T-helper 1 cell (primary cell): Measurements from ENCODE around the gene COL4A5.
"Not testable (repeated sequence)": the region's sequence is repeated elsewhere in the genome, so short reads cannot be mapped to it uniquely, and the experiment has no call there.

Experiments
- DNase-seq, 5 donors: peaks; one replicate each; pipeline ENCODE4 v3.0.0-alpha.2; 2012 to 2020
- total RNA-seq, 4 donors: gene quantifications; one replicate each; lab custom pipeline; 2026; lab: John Stamatoyannopoulos, UW

The COL4A5 gene
- total RNA-seq: 0 to 0.08 (median 0) reads per million in 4 donors

DNA sequence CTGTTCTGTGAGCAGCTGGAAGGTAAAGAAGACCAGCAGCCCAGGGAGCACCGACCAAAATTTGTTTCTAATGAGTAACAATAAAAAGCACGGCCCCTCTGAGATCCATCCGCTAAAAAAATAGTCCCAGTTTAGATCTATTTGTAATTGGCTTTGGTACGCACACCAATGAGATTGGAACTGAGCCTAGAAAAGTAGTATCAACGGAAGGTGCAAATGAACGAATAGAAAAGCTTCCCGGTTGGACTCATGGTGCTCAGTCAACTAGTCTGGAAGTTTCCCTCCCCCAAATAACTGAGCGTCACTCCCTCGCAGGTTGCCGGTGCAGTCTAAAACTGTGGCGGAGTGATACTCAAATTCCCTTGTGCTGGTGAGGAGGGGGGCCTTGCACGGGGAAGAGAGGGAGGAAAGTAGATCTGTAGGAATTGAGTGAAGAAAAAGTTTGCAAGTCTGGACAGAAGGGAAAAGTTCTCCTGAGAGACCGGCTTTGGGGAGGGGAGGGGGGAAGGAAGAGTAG, at the start of gene COL4A5:
Gene COL4A5 (plus strand): TSS at position 413 of the 517 bp plus-strand sequence. CDS start 288 bp downstream, outside the sequence.
- no peak for DNase-seq

DNA sequence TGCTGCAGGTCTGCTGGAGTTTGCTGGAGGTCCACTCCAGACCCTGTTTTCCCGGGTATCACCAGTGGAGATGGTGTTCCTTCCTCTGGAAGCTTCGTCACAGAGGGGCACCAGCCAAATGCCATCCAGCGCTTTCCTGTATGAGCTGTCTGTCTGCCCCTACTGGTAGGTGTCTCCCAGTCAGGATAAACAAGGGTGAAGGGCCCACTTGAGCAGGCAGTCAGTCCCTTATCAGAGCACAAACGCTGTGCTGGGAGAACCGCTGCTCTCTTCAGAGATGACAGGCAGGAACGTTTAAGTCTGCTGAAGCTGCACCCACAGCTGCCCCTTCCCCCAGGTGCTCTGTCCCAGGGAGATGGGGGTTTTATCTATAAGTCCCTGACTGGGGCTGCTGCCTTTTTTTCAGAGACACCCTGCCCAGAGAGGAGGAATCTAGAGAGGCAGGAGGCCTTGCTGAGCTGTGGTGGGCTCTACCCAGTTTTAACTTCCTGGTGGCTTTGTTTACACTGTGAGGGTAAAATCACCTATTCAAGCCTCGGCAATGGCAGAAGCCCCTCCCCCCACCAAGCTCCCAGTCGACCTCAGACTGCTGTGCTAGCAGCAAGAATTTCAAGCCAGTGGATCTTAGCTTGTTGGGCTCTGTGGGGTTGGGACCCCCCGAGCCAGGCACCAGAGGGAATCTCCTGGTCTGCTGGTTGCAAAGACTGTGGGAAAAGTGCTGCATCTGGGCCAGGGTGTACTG, 48.5 kb upstream of the COL4A5 start:
- DNase-seq: not testable (repeated sequence)

DNA sequence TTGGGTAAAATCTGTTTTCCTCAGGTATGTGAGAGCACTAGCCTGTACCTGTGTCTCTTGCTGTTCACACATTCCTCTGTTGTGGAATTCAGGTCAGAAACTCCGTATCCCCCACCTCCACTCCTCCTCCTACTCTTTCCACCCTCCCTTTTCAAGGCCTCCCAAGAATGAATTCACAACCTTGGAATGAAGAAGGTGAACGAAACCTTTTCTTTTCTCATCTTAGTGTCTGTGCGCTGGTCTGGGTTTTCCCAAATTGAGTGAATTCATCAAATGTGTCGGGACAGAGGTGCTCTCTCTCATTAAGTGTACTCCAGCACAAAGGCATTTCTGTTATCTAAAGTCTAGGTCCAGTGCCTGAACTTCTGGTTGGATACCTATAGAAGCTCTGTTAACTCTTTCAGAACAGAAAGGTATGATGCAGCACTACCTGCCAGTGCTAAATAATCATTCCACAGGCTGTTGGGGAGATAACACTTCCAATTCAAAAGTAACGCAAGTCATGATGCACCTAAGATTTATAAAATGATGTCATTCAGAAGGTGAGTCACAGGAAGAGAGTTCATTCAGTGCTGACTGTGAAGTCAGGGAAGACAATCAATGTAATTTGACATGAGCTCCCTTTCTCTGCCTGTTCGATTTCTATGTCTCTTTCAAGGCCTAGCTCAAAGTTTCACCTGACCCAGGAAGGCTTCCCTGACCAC, 43.3 kb upstream of the COL4A5 start:
- no peak for DNase-seq

DNA sequence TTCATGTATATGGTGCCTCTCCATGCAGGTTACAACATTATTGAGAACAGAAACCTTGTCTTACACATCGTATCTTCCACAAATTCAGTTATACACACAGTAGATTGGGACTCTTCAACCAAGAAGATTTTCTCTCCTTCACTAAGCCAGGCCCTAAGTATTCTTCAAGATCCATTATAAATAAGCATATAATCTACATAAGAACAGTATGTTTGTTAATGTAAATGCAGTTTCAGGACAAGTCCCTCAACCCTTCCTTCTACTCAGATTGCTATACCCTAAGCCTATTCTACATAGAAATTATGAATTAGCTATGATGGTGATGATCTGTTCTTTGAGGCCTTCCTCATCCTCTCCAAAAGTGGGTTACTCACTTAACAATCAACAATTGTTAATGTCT, 42.7 kb upstream of the COL4A5 start:
- DNase-seq: no peak

DNA sequence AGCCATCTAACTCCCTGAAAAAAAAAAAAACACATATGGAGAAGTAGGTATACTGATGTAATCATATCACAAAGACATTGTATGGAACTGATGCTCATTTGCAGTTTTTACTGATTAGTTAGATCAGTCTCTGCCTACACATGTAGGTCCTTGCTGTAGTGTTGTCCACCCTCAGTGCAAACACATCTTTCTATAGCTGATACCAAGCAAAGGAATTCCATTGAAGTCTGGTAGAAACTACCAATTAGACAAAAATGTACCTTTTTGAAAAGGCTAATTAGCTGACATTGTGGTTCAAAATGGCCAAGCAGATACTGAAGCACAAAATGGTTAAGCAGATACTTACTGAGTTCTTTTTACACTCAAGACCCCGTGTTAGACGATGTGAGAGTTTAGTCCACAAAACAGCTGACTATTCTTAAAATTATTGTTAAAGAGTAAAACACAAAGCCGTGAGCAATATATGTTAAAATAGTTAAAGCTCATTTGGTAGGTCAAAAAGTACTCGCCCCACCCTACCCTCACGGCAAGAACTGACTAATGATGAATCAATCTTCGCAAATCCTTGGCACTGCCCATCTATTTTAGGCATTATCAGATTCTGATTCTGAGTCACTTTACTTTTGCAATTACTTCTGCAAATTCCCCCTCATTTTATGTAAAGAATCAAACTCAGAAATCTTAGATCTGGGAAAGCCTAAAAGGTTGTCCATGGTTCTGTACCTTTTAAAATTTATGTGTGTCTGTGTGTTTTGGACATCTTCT, 41.8 kb upstream of the COL4A5 start:
- peak in 1 of 5 donors; percentile 1 for DNase-seq

DNA sequence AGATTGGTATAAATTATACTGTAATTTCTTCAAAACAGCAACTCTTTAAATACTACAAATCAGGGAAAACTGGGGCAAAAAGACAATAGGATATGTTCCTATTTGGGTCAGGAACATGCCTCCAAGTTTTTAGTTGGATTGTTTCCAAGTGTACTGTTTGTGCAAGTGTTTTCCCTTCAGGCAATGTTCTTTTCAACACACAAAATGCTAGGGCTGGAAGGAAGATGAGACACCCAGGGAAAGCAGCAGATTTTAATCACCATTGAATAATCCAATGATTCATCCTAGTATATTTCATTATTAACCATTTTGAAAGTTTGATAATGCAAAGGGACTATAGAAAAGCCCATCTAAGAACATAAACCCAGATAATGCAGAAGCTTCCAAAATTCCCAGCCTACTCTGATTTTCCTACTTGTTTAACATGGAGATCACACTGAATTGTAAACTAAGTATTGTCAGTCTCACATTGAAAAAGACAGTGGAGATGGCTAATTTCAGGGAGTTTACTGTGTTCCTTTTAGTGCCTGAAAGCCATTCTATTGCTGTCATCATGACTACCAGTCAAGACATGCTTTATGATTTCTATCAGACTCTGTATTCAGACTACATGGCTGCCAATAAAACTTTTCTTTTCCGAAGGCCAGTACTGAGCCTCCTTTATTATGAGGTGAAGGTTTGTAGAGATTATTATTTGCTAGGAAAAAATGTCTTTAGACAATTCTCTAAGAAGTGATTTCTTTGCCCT, 40.0 kb upstream of the COL4A5 start:
- no peak for DNase-seq

DNA sequence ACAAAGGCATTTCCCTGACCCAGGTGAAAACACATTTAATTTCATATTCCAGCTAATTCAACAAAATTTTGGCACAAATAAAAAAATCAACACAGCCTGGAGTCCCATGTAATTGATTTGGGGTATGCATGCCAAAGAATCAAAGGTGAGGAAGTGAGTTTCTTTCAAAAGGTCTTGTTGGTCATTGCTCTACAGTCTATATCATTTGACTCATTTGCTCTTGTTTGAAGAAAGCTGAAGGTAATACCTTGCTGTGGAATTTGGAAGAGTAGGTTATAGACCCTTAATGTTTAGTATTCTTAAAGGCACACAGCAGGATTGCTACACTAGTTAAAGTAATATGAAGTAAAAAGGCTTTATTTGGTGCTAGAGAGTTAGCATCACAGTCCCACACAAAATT, 26.9 kb upstream of the COL4A5 start:
- DNase-seq: no peak

DNA sequence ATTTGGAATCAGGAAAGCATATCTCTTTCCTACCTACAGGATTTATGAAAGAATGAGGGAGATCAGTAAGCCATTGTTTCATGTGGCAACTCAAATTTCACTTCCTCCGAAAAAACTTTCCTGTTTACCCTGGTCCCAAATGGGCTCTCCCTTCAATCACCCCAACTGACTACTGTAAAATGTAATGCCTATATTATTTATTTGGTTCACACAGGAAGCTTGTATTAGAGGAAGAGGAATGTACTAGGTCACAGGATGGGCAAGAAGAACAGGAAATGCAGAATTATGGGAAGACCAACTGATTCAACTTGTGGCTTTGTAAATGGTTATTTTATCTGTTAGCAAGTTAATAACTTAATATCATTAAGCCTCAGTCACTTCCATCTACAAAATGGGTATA, 24.5 kb upstream of the COL4A5 start:
- DNase-seq: no peak

DNA sequence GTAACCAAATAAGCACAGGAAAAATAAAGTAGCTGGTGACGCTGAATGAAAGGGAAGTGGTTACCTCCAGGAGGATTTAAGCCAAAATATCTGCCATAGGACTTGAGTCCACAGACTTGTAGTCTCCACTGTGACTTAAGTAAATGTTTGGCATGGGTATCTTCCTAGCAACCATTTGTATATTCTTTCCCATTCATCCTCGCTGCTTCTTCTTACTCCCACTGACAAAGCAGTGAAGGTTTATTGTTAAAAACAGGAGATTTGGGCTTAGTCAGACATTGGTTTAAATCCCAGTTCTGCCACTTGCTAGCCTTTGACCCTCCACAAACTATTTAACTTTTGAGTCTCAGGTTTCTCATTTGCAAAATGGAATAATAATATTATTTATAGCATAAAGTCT, 23.7 kb upstream of the COL4A5 start:
- no peak for DNase-seq

DNA sequence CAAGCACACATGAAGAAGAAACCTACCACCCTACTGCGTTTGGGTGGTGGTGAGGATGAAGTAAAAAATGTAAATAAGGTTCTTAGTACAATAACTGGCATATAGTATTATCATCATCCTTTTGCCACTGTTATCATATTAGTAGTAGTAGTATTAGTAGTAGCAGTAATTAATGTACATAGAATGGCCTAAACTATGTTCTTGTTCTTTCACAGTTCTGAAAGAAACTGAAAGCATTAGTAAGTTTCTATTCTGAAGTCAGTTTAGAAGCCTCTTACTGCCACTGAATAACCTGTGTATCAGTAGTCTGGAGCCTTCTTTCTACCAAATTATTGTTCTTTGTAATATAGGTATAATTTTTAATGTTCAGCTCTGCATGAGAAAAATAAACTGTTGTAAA, 22.4 kb upstream of the COL4A5 start:
- no peak for DNase-seq

DNA sequence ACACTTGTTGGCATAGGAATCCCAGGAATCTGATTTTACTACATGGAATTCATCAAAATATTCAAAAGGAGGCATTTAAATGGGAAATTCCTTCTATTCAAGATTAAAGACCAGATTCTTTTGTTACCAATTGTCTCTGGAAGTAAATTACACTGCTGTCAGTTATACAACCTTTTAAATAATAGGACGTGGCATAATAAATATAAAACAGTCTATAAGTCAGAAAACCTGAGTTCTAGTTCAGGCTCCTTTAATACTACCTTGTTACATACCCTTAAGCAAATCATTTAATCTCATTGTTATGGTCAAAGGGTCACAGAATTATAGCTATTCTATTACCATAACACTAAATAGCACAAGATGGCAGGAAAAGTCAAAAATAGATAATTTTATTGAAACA, 20.2 kb upstream of the COL4A5 start:
- no peak for DNase-seq

DNA sequence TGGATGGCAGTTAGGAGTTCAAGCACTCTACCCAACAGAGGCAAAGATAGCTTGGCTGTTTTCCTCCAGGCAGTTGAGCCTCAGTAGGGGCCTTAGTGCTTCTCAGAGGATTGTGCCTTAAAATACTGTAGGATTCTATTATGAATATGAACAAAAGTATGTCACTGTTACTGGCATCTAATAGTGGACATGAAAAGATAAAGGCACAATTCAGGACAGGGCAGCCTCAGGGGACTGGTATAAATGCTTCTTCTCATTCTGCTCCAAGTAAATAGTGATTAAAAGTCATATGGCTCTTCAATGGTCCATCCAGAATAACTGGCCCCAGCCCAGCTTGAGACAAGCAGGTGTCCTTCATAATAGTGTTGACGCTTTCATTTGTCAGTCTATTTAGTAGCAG, 19.2 kb upstream of the COL4A5 start:
- no peak for DNase-seq

DNA sequence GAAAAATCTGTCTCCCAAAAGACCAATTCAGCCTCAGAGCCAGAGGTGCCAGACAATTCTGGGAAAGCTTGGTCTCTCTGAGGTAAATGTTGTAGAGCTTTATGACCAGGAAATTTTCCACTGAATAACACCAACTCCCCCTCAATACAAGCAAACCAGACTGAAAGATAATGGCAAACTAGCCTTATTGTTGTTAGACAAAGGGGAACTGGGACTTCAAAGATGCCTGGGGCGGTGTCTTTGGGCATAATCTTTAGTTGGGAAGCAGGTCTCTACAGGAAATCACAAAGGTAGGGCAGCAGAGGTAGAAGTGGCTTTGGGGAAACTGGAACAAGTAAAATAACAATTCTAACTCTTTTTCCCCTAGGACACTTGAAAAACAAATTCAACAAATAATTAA, 13.4 kb upstream of the COL4A5 start:
- DNase-seq: no peak

DNA sequence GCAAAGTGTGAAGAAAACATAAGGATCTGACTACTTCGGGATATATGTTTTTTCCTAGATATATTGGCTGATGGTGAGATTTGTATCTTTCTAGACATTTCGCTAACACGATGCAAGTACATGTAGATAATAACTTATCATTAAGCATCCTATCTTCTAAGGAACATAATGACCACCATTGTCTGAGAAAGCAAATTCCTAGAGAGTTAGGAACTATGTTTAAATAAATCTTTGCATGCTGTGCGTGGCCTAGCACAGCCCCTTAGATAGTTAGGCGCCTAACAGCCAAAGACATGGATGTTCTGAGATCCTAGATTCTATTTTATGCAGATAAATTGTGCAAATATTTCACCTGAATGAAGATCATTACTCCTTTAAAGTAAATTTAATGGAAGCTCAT, 4.4 kb upstream of the COL4A5 start:
- DNase-seq: no peak

DNA sequence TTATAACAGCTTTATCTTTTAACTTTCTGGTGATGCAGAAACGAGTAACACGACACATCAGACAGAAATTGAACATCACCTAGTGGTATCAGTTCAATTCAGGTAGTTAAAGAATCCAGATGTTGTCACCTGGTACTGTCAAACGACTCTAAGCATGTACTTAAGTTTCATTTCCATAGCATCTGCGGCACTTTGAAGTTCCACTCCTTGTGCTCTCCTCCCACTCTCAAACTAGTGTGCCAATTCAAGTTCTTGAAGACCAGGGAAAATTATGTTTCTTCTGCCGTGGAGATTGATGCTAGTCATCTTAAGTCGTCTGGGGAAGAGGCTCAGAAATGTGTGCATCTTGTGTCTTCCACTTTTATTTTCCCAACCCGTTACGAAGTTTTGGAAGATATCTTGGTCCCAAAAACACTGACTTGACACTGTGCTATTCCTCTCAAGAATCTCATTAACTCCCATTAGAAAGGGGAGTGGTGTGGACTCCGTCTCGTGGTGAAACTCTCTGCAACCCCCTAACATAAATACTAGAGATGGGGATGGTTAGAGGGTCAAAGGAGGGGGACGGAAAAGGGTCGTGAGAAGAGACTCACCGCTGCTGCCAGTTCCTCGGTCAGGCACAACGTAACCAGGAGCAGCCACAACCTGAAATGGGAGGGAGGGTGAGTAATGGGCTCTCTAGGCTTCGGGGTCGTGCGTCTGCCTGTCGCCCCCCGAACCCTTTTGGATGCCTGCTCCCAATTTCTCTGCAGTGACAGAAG, 2.1 kb upstream of the COL4A5 start:
- DNase-seq: no peak

DNA sequence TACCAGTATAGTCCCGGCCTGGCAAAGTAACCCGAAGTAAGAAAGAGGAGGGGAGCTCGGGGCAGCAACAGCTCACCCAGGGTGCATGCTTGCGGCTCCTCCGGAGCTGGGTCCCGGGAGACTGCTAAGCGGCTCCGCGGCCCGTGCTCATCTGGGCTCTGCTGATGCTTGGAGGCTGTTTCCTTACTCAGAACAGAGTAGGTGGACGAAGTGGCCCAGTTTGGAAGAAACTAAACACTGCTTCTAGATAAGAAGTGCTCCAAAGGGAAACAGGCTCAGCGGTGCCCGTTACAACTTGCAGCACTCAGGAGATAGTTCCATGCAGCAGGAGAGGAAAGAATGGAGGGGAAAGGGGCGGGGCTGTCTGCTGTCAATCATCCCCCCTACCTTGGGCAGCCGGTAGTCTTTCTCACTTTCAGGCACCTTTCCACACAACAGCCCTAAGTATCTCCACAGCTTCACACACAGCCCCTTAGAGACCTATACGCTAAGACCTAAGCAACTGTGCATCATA, 1.5 kb upstream of the COL4A5 start, which contains the start of gene COL4A6:
Gene COL4A6 (minus strand): TSS at position 313 of the 514 bp plus-strand sequence. CDS start 226 bp downstream, at position 87.
- no peak for DNase-seq

DNA sequence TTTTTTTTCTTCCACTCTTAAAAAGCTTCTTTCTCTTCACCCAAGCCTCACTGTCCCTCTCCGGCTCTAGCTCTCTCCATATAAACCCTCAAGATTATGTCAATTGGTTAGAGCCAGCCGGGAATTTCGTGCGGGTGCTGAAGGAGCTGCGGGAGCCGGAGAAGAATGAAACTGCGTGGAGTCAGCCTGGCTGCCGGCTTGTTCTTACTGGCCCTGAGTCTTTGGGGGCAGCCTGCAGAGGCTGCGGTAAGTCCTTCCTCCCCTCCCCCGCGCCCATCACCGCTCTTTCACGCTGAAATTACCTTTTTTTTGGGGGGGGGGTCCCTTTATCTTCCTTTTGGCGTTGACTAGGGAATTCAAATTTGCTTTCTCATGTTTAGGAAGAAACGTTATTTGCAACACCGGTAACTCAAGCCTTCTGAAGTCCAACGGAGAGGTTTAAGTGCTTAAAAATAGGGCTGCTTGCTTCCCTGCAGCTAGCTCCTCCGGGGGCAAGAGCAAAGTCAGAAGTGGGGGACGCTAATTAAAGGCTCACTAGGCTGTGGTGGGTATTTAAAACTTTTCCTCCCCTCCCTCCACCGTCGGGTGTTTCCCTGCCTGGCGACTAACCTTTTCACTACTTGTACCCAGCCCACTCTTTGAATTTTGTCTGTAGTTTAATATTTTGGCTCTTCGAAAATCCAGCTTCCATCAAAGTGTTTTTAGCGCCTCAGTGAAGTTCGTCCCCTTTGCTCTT, 491 bp downstream of the COL4A5 start:
- DNase-seq: no peak

DNA sequence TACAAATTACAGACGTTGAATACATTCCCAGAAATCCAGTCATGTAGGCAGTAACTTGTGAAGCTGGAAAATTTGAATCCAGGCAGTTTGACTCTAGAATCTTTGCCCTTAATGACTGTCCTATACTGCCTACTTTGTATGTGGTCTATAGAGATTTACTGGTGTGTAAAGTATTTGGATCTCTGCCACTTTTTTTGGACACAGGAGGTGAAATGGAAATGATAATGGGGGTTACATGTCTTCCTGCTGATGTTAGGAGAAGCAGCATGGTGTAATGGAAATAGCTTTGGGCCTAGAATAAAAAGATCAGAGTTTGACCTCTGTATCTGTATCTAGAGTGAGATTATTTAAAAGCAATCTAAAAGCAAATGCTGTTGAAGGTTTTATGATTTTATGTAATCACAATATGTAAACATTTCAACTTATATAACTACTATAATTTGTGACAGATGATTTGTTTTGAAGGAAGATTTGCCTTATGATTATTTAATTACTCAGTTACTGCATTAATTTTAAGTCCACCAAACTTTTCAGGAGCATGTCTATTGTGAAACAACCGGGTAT, 3.3 kb downstream of the COL4A5 start:
- DNase-seq: no peak

DNA sequence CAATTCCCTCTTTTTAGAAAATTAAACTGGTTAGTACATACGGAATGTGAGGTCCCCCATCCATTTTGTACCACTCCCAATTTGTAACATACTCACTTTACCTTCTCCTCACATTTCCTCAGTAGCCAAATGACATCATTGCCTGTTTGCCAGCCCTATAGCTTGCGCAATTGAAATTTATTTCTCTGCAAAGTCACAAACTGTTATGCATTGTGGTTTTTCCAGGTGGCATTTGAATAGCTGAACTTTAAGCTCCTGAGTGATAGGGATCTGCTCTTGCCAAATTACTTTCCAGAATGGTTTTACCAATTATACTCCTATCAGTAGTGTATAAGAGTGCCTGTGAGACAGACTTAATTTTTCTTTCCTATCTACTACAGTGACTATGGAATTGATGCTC, 7.7 kb downstream of the COL4A5 start:
- DNase-seq: no peak

DNA sequence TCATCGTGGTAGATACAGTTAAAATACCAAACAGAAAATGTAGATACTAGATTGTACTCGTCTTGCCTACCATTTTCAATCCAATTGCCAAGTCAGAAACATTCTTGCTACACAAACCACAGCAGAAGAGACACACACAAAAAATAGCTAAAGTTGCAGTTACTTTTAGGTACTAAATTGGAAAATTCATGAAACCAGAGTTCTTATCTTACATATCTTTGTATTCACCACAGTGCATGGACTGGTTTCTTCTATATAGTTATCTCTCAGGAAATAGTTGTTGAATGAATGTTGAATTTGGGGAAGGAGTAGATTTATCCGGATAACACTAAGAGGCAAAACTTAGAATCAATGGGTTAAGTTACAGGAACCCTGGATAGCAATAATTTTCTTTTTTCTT, 14.2 kb downstream of the COL4A5 start:
- no peak for DNase-seq
